ENCODE results near the gene COX7A2L.

DNA sequence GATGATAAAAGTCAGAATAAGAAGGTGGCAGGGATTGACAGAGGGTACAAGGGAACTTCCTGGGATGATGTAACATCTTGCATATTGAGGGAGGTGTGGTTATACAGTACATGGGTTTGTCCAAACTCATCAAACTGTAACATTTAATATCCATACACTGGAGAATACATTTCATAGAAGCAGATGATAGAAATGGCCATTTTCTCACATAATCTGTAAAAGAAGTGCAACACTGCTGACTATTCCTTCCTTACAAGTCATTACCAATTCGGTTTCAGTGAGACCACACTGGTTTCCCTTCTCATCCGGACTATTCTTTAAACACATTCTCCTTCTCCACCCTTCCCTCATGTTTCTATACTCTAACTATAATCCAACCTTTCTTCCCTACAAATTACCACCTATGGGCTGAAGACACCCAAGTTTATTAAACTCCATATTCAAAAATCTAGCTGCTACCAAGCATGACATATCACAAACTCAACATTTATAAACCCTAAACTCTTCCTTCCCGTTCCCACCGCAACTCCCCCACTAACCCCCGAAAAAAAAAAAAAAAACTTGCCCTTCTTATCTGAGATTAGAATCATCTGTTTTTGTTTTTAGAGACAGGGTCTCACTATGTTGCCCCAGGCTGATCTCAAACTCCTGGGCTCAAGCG is 1.6 kb downstream of the COX7A2L start:
- TF ChIP-seq, protein P1, sequence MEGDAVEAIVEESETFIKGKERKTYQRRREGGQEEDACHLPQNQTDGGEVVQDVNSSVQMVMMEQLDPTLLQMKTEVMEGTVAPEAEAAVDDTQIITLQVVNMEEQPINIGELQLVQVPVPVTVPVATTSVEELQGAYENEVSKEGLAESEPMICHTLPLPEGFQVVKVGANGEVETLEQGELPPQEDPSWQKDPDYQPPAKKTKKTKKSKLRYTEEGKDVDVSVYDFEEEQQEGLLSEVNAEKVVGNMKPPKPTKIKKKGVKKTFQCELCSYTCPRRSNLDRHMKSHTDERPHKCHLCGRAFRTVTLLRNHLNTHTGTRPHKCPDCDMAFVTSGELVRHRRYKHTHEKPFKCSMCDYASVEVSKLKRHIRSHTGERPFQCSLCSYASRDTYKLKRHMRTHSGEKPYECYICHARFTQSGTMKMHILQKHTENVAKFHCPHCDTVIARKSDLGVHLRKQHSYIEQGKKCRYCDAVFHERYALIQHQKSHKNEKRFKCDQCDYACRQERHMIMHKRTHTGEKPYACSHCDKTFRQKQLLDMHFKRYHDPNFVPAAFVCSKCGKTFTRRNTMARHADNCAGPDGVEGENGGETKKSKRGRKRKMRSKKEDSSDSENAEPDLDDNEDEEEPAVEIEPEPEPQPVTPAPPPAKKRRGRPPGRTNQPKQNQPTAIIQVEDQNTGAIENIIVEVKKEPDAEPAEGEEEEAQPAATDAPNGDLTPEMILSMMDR (IDR thresholded peaks at IDR 0.05 in 4 of 5, conservative IDR thresholded peaks at IDR 0.05 in 1 of 5) = no peak
- no peak for TF ChIP-seq POLR2A (IDR thresholded peaks at IDR 0.05)
